Memory B cell (primary cell): ENCODE data around the gene TCAIM.
"Not testable (repeated sequence)": the region's sequence is repeated elsewhere in the genome, so short reads cannot be mapped to it uniquely, and the experiment has no call there.

Source experiments
- ATAC-seq: fragments of 150-1000 bp; cut with Tn5 transposase; 2 replicates; pipeline ENCODE4 v1.10.0; 2021; ENCODE audit warnings: low read depth, mild to moderate bottlenecking, moderate library complexity
- DNase-seq, 2 donors: peaks; one replicate each; pipeline ENCODE4 v3.0.0; 2022; ENCODE audit warnings: low spot score in 2 of 2
- H3K27ac Mint-ChIP-seq: one replicate; pipeline ENCODE4 v1.8.0; 2022; ENCODE audit warnings: mild to moderate bottlenecking, moderate library complexity, mixed read lengths
- H3K27me3 Mint-ChIP-seq: one replicate; pipeline ENCODE4 v1.8.0; 2022; ENCODE audit warnings: mixed read lengths
- H3K36me3 Mint-ChIP-seq: one replicate; pipeline ENCODE4 v1.8.0; 2022; ENCODE audit warnings: mild to moderate bottlenecking, mixed read lengths
- H3K4me1 Mint-ChIP-seq: one replicate; pipeline ENCODE4 v1.8.0; 2022; ENCODE audit warnings: mixed read lengths
- H3K4me3 Mint-ChIP-seq: one replicate; pipeline ENCODE4 v1.8.0; 2022; ENCODE audit warnings: mild to moderate bottlenecking, moderate library complexity, mixed read lengths
- H3K9me3 Mint-ChIP-seq: one replicate; pipeline ENCODE4 v1.8.0; 2022; ENCODE audit warnings: mixed read lengths

The TCAIM gene

DNA sequence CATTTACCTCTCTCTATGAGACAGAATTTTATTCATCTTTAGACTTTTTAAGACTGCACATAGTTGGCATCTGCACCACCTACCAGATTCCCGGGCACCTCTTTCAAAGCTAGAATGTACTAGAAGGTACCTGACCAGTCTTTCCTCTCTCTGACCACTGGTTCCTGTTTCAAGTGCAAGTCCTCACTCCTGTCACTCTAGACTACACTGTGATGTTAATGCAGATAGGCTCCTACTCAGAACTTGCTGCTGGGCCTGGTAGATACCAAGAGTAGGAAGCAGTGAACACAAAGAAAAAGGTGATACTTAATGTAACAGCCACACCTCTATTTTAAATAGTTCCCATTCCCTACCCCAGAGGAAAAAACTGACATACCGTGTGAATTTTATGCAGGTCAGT lies 8.1 kb upstream of the TCAIM start:
- DNase-seq (no peak), ATAC-seq (no peak)
- H3K9me3 Mint-ChIP-seq: no peaks in the 10 kb centered on the region
- H3K4me1 Mint-ChIP-seq: no peaks in the 10 kb centered on the region
- H3K27me3 Mint-ChIP-seq: peaks cover 8% of the 10 kb centered on the region
- H3K27ac Mint-ChIP-seq: no peak overlapping the region
- no peak overlapping the region for H3K4me3 Mint-ChIP-seq
- H3K36me3 Mint-ChIP-seq: no peaks in the 10 kb centered on the region

DNA sequence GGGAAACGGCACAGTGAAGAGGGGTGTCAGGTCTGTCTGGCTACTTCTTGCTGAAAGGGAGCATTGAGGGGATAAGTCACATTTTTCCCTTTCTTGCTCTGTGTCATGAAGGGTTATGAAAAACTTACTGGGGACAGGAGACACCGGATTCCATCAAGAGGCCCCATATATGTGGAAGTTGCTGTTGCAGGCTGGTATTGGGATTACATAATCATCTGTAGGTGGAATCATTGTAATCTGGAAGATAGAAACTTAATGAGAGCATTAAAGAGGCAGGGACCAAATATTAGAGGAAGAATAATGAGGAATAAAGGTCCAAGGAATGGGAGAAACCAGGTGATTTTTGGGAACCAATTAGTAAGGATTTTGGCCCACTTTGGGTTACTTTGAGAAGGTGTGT lies 4.2 kb upstream of the TCAIM start:
- Mint-ChIP-seq H3K27me3 (peaks cover 8% of the 10 kb centered on the region), H3K4me1 (peaks cover 5% of the 10 kb centered on the region), H3K4me3 (no peak overlapping the region), H3K27ac (no peak overlapping the region), H3K9me3 (no peaks in the 10 kb centered on the region), H3K36me3 (no peaks in the 10 kb centered on the region)
- ATAC-seq: no peak
- no peak for DNase-seq

DNA sequence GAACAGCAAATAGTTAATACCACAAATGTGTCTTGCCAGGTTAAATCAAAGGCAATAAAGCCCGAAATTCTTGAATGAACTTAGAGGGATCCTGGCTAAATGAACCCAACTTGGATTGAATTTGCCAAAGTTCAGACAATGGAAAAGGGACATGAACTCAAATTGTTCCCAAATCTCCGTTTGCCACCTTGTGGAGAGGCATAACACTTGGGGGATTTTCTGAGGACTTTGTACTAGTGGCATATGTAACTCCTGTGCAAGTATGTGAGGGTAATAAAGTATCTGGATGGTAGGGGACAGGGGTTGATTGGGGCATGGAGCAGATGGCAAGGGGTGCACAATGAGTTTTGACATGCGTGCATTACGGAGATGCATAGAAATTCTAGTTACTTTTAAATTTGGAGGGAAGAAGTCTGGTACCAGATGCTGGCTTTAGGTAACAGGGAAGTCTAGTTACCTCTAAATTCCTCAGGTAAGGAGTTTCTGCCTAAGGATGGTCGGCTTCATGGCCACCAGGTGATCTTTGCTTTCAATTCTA lies 1.2 kb upstream of the TCAIM start:
- DNase-seq (no peak), ATAC-seq (no peak)
- H3K27me3 Mint-ChIP-seq: peaks cover 8% of the 10 kb centered on the region
- H3K4me1 Mint-ChIP-seq: peaks cover 14% of the 10 kb centered on the region
- H3K9me3 Mint-ChIP-seq: no peaks in the 10 kb centered on the region
- H3K36me3 Mint-ChIP-seq: peaks cover 2% of the 10 kb centered on the region
- H3K4me3 Mint-ChIP-seq: peak overlapping the region; percentile 98
- H3K27ac Mint-ChIP-seq: peak overlapping the region; percentile 97

DNA sequence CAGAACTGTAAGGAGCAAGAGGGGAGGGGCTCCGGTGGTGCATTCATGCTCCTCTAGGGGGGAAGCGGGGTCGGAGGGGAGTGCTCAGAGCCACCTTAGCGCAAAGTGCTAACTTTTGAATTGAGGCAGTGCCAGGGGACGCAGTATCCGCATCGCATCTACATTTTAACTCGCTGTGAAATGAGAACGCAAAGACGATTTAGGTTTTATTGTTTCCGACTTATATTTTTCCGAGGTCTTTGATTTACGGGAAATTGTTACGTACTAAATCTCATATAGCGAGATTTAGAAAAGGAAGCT lies 212 bp downstream of the TCAIM start:
- no peak for DNase-seq
- Mint-ChIP-seq H3K9me3 (no peaks in the 10 kb centered on the region), H3K4me1 (peaks cover 14% of the 10 kb centered on the region), H3K36me3 (peaks cover 2% of the 10 kb centered on the region), H3K4me3 (peak overlapping the region; percentile 98), H3K27ac (peak overlapping the region; percentile 97), H3K27me3 (peaks cover 2% of the 10 kb centered on the region)
- peak; percentile 36 for ATAC-seq

GRCh38 chr3:44339181-44340057 lies 853 bp downstream of the TCAIM start:
- DNase-seq (no peak), ATAC-seq (no peak)
- Mint-ChIP-seq H3K4me1 (peaks cover 14% of the 10 kb centered on the region), H3K9me3 (no peaks in the 10 kb centered on the region), H3K36me3 (peaks cover 2% of the 10 kb centered on the region), H3K27me3 (peaks cover under 1% of the 10 kb centered on the region), H3K4me3 (peak overlapping the region; percentile 98), H3K27ac (peak overlapping the region; percentile 97)

DNA sequence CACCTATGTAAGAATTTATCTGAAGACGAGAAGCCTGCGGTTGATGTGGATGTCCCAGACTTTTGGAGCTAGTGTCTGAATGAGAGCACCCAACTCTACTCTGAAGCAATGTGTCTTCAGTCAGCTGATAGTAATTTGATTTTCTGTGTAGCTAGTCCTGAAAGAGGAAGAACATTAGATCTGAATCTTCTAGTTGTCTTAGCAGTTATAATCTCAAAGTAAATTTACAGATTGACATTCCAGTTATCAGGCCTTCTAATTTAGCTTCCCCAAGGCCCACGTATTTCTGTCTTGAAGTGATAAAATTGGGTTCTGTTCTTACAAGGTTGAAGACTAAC lies 1.5 kb downstream of the TCAIM start:
- peaks cover 2% of the 10 kb centered on the region for H3K36me3 Mint-ChIP-seq
- no peak for DNase-seq
- no peaks in the 10 kb centered on the region for H3K27me3 Mint-ChIP-seq
- peak overlapping the region; percentile 97 for H3K27ac Mint-ChIP-seq
- ATAC-seq: no peak
- H3K4me3 Mint-ChIP-seq: peak overlapping the region; percentile 70
- peaks cover 14% of the 10 kb centered on the region for H3K4me1 Mint-ChIP-seq
- no peaks in the 10 kb centered on the region for H3K9me3 Mint-ChIP-seq

DNA sequence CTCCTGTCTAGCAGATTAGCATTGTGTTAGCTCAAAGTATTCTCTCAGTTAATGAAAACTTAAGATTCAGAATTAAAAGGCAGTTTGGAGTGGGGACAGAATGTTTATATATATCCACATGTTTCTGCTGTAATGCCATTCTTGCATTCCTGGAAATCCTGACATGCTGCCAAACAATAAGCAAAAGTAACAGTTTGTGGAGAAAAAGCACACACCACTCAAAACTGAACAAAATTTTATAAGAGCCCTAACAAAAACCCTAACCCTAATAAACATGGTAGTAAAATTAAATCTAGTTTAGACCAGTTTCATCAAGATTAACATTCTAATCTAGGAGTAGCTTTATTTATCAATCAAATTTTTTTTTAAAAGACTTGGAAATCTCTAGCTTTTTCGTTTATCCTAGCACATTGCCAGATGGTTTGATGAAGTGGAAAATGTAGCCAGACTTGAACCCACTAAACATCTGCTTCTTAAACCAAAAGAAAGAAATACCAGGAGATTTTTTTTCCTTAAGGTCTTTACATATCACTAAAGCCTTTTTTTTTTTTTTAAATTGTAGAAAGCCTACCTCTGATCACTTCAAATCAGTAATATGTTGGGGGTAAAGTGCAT lies 3.7 kb downstream of the TCAIM start:
- no peak for ATAC-seq
- Mint-ChIP-seq H3K27ac (no peak overlapping the region), H3K4me1 (peaks cover 13% of the 10 kb centered on the region), H3K36me3 (peaks cover 2% of the 10 kb centered on the region), H3K27me3 (no peaks in the 10 kb centered on the region), H3K4me3 (no peak overlapping the region), H3K9me3 (no peaks in the 10 kb centered on the region)
- no peak for DNase-seq

DNA sequence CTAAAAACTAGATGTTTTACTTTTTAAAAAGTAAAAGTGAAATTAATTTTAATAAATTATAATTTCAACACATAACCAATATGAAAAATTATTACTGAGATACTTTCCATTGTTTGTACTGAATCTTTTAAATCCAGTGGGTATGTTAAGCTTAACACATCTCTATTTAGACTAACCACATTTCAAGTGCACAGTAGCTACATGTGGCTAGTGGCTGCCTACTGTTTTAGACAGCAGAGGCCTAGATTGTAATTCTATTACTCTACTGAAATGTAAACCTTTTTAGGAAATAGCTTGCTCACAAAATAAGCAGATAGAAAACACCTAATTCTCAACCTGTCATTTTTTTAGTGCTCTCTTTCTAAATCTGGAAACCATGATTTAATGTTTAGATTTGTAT lies 4.9 kb downstream of the TCAIM start:
- H3K36me3 Mint-ChIP-seq: peaks cover 2% of the 10 kb centered on the region
- ATAC-seq: no peak
- peaks cover 9% of the 10 kb centered on the region for H3K4me1 Mint-ChIP-seq
- DNase-seq: no peak
- no peak overlapping the region for H3K4me3 Mint-ChIP-seq
- H3K27ac Mint-ChIP-seq: no peak overlapping the region
- H3K27me3 Mint-ChIP-seq: no peaks in the 10 kb centered on the region
- no peaks in the 10 kb centered on the region for H3K9me3 Mint-ChIP-seq

DNA sequence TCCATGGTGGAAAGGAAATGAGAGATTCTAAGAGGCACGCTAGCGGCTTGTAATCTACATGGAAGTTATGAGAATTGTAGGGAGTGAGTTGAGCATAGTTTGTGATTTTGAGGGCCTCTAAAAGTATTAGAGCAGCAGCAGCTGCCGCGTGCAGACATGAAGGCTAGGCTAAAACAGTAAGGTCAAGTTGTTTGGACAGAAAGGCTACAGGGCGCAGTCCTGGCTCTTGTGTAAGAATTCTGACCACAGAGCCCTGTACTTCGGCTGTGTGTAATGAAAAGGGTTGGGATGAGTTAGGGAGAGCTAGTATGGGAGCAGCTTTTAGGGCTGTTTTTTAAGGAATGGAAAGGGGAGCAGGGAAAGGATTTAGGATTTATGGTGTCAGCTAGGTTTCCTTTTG lies 8.0 kb downstream of the TCAIM start:
- not testable (repeated sequence) for H3K27ac Mint-ChIP-seq

GRCh38 chr3:44348993-44349392 lies 10.4 kb downstream of the TCAIM start:
- H3K27me3 Mint-ChIP-seq: no peaks in the 10 kb centered on the region
- no peaks in the 10 kb centered on the region for H3K4me1 Mint-ChIP-seq
- no peak for ATAC-seq
- peaks cover 5% of the 10 kb centered on the region for H3K36me3 Mint-ChIP-seq
- H3K4me3 Mint-ChIP-seq: no peak overlapping the region
- peak overlapping the region; percentile 49 for H3K27ac Mint-ChIP-seq
- no peak for DNase-seq
- no peaks in the 10 kb centered on the region for H3K9me3 Mint-ChIP-seq

More for the DNA sequence above, 8.0 kb downstream of the TCAIM start:
- H3K4me3 Mint-ChIP-seq, H3K9me3 Mint-ChIP-seq, ATAC-seq, H3K36me3 Mint-ChIP-seq, DNase-seq, H3K27me3 Mint-ChIP-seq, H3K4me1 Mint-ChIP-seq: not testable (repeated sequence)

- H3K36me3 Mint-ChIP-seq: peaks cover 17% of the 10 kb centered on the region
- H3K4me1 Mint-ChIP-seq: peaks cover 3% of the 10 kb centered on the region
- no peak overlapping the region for H3K27ac Mint-ChIP-seq
- H3K4me3 Mint-ChIP-seq: no peak overlapping the region
- DNase-seq (no peak), ATAC-seq (no peak)
- no peaks in the 10 kb centered on the region for H3K27me3 Mint-ChIP-seq
- H3K9me3 Mint-ChIP-seq: no peaks in the 10 kb centered on the region
These were observed 14.9 kb downstream of the TCAIM start for GRCh38 chr3:44353355-44353924.

GRCh38 chr3:44355362-44356033 lies 16.9 kb downstream of the TCAIM start:
- Mint-ChIP-seq H3K4me1 (peaks cover 3% of the 10 kb centered on the region), H3K27ac (no peak overlapping the region), H3K36me3 (peaks cover 22% of the 10 kb centered on the region), H3K9me3 (no peaks in the 10 kb centered on the region), H3K4me3 (no peak overlapping the region), H3K27me3 (no peaks in the 10 kb centered on the region)
- DNase-seq (no peak), ATAC-seq (no peak)

DNA sequence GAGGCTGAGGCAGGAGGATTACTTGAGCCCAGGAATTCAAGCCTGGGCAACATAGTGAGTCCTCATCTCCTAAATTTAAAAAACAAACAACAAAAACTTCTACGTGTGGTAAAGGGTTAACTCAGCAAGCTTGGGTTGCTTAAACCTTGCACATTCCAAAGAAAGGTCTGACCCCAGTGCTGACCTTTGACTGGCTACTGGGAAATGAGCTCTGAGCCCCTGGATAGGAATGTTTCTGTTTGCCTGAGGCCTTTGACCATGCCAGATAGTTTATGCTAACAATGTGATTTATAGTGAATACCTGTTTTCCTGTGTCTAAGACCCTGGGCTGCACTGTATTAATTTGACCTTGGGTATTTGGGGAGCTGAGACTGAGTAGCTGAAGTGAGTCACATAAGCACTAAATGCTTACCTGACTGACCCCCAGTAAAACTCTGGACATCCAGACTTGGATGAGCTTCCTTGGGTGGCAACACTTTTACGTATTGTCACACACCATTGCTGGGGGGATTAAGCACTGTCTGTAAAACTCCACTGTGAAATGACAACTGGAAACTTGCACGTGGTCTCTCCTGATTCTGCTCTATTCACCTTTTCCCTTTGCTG lies 20.7 kb downstream of the TCAIM start:
- Mint-ChIP-seq H3K4me3 (no peak overlapping the region), H3K27me3 (no peaks in the 10 kb centered on the region), H3K27ac (no peak overlapping the region), H3K4me1 (peaks cover 3% of the 10 kb centered on the region), H3K9me3 (no peaks in the 10 kb centered on the region), H3K36me3 (peaks cover 18% of the 10 kb centered on the region)
- no peak for DNase-seq
- ATAC-seq: no peak

- H3K36me3 Mint-ChIP-seq: peaks cover 14% of the 10 kb centered on the region
- H3K9me3 Mint-ChIP-seq: no peaks in the 10 kb centered on the region
- no peaks in the 10 kb centered on the region for H3K4me1 Mint-ChIP-seq
- ATAC-seq (no peak), DNase-seq (no peak)
- no peak overlapping the region for H3K27ac Mint-ChIP-seq
- no peaks in the 10 kb centered on the region for H3K27me3 Mint-ChIP-seq
- no peak overlapping the region for H3K4me3 Mint-ChIP-seq
These were observed 25.0 kb downstream of the TCAIM start for GRCh38 chr3:44363591-44363990.
